ENCODE measurements around the gene PARVB. TPM values are rescaled to one million over a fixed set of nuclear protein-coding genes. Genes with fewer than 3 reads are reported as not detected.

PARVB gene
- total and polyA plus RNA-seq, 4 donors, result 7.9 to 34.6 (median 20.2) TPM

DNA sequence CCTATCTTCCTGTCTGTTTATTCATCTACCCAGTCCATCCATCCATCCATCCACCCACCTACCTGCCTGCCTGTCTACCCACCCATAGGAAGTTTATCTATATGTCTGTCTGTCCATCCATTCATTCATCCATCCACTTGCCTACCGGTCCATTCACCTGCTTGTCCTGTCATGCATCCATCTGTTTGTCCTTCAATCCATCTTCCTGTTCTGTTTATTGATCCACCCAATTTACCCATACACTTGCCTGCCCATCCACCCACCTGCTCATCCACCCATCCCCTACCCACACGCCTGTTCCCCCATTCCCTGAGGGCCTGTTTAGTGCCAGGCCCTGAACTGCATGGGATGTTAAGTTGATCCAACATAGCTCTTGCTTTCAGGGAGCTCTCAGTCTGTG lies 175.1 kb downstream of the PARVB start:
- no peaks in the 10 kb centered on the region for H3K9me3 ChIP-seq (ENCODE audit: control insufficient read depth, low read length)
- H3K27me3 ChIP-seq (ENCODE audit: control insufficient read depth in 1 of 2, insufficient read depth in 2 of 2, low read length in 1 of 2), result no peaks in the 10 kb centered on the region
- H3K27ac ChIP-seq (ENCODE audit: low read depth in 1 of 2, low read length in 2 of 2), result no peak overlapping the region
- DNase-seq (no peak), ATAC-seq (ENCODE audit: low FRiP score) (no peak)
- no peak overlapping the region for H3K4me3 ChIP-seq (ENCODE audit: low read length in 2 of 2)
- H3K36me3 ChIP-seq (ENCODE audit: control insufficient read depth in 1 of 2, insufficient read depth in 2 of 2, low read length in 1 of 2), result no peaks in the 10 kb centered on the region
- intact Hi-C loops (cut with DNase I), result loop anchor here in 1 of 2 donors (10.0 kb wide), 1 partner anchor 56 kb away; no protein-coding TSS in a partner anchor
- no peaks in the 10 kb centered on the region for H3K4me1 ChIP-seq (ENCODE audit: control insufficient read depth in 1 of 2, insufficient read depth in 2 of 2, low read length in 2 of 2)
- WGBS, 2 donors, result 94 to 100% methylated on average over 2 of the region's 2 CpGs

- 96 to 100% methylated on average over 5 of the region's 5 CpGs for WGBS, 2 donors
Measured at GRCh38 chr22:44199866-44200265, 175.8 kb downstream of the PARVB start.

DNA sequence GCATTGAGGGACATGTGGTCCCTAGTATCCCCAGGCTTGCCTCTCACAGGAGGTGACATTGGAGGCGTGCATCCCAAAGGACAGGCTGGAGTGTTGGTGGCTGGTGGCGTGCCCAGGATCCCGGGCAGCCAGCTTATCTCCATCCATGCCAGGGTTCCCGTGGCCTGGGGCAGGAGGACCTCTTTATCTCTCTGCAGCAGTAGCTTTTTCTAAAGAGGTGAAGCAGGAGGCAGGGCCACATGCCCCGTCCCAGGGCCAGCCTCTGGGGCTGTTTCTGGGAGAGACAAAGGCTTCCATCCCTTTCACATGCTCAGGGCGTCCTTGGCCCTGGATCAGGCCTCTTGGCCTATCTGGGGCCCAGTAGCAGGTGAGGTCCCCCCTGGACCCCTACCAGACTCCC lies 176.3 kb downstream of the PARVB start:
- intact Hi-C loops (cut with DNase I), result no loop called here
- Histone ChIP-seq H3K4me1 (ENCODE audit: control insufficient read depth in 1 of 2, insufficient read depth in 2 of 2, low read length in 2 of 2) (no peaks in the 10 kb centered on the region), H3K36me3 (ENCODE audit: control insufficient read depth in 1 of 2, insufficient read depth in 2 of 2, low read length in 1 of 2) (no peaks in the 10 kb centered on the region), H3K27ac (ENCODE audit: low read depth in 1 of 2, low read length in 2 of 2) (no peak overlapping the region), H3K27me3 (ENCODE audit: control insufficient read depth in 1 of 2, insufficient read depth in 2 of 2, low read length in 1 of 2) (no peaks in the 10 kb centered on the region), H3K9me3 (ENCODE audit: control insufficient read depth, low read length) (no peaks in the 10 kb centered on the region), H3K4me3 (ENCODE audit: low read length in 2 of 2) (no peak overlapping the region)
- ATAC-seq (ENCODE audit: low FRiP score) (no peak), DNase-seq (no peak)
- WGBS, 2 donors, result 88 to 91% methylated on average over 6 of the region's 6 CpGs

More at GRCh38 chr22:44199866-44200265, 175.8 kb downstream of the PARVB start:
- intact Hi-C loops (cut with DNase I), result loop anchor here in 1 of 2 donors (10.0 kb wide), 1 partner anchor 55 kb away; no protein-coding TSS in a partner anchor
- Histone ChIP-seq H3K27ac (ENCODE audit: low read depth in 1 of 2, low read length in 2 of 2) (no peak overlapping the region), H3K4me3 (ENCODE audit: low read length in 2 of 2) (no peak overlapping the region), H3K27me3 (ENCODE audit: control insufficient read depth in 1 of 2, insufficient read depth in 2 of 2, low read length in 1 of 2) (no peaks in the 10 kb centered on the region), H3K4me1 (ENCODE audit: control insufficient read depth in 1 of 2, insufficient read depth in 2 of 2, low read length in 2 of 2) (no peaks in the 10 kb centered on the region), H3K9me3 (ENCODE audit: control insufficient read depth, low read length) (no peaks in the 10 kb centered on the region), H3K36me3 (ENCODE audit: control insufficient read depth in 1 of 2, insufficient read depth in 2 of 2, low read length in 1 of 2) (no peaks in the 10 kb centered on the region)
- no peak for ATAC-seq (ENCODE audit: low FRiP score)
- no peak for DNase-seq

GRCh38 chr22:44200855-44201550 lies 176.9 kb downstream of the PARVB start:
- 90 to 92% methylated on average over 17 of the region's 17 CpGs for WGBS, 2 donors
- H3K9me3 ChIP-seq (ENCODE audit: control insufficient read depth, low read length), result no peaks in the 10 kb centered on the region
- H3K27me3 ChIP-seq (ENCODE audit: control insufficient read depth in 1 of 2, insufficient read depth in 2 of 2, low read length in 1 of 2), result no peaks in the 10 kb centered on the region
- peak; percentile 50 to 57 for DNase-seq
- no peaks in the 10 kb centered on the region for H3K36me3 ChIP-seq (ENCODE audit: control insufficient read depth in 1 of 2, insufficient read depth in 2 of 2, low read length in 1 of 2)
- no peak overlapping the region for H3K27ac ChIP-seq (ENCODE audit: low read depth in 1 of 2, low read length in 2 of 2)
- no peak overlapping the region for H3K4me3 ChIP-seq (ENCODE audit: low read length in 2 of 2)
- ATAC-seq (ENCODE audit: low FRiP score), result no peak
- H3K4me1 ChIP-seq (ENCODE audit: control insufficient read depth in 1 of 2, insufficient read depth in 2 of 2, low read length in 2 of 2), result no peaks in the 10 kb centered on the region
- intact Hi-C loops (cut with DNase I), result no loop called here

- Histone ChIP-seq H3K36me3 (ENCODE audit: control insufficient read depth in 1 of 2, insufficient read depth in 2 of 2, low read length in 1 of 2) (no peaks in the 10 kb centered on the region), H3K27me3 (ENCODE audit: control insufficient read depth in 1 of 2, insufficient read depth in 2 of 2, low read length in 1 of 2) (no peaks in the 10 kb centered on the region), H3K9me3 (ENCODE audit: control insufficient read depth, low read length) (no peaks in the 10 kb centered on the region), H3K4me3 (ENCODE audit: low read length in 2 of 2) (no peak overlapping the region), H3K27ac (ENCODE audit: low read depth in 1 of 2, low read length in 2 of 2) (no peak overlapping the region), H3K4me1 (ENCODE audit: control insufficient read depth in 1 of 2, insufficient read depth in 2 of 2, low read length in 2 of 2) (no peaks in the 10 kb centered on the region)
- ATAC-seq (ENCODE audit: low FRiP score) (no peak), DNase-seq (peak; percentile 52 to 66)
- 30 to 35% methylated on average over 12 of the region's 12 CpGs for WGBS, 2 donors
- intact Hi-C loops (cut with DNase I), result no loop called here
Measured at GRCh38 chr22:44201665-44202064, 177.6 kb downstream of the PARVB start.

DNA sequence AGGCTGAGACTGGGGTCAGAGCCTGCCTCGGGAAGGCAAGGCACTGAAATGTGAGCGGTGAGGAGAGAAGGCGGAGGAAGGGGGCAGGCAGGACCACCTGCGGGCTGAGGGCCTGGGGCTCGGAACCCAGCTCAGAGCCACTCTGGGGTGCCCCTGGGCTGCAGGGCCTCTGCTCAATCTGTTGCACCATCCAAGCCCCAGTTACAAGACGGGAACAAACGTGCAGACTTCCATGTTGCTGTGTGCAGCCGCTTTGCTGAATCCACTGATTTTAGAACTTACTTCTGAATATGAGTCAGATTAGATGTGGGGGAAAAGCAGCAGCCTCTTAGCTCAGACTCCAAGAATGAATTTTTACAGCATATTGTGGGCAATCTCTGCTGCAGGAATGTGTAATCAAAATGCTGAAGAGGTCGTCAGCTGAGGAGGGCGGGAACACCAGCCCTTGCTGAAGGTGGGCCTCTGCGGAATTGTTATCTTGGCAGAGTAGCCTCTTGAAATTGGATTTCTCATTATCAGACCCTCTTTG lies 178.2 kb downstream of the PARVB start:
- WGBS, 2 donors, result 43 to 51% methylated on average over 11 of the region's 11 CpGs
- intact Hi-C loops (cut with DNase I), result no loop called here
- DNase-seq (peak in 1 of 2 donors; percentile 39), ATAC-seq (ENCODE audit: low FRiP score) (no peak)
- Histone ChIP-seq H3K4me3 (ENCODE audit: low read length in 2 of 2) (no peak overlapping the region), H3K4me1 (ENCODE audit: control insufficient read depth in 1 of 2, insufficient read depth in 2 of 2, low read length in 2 of 2) (no peaks in the 10 kb centered on the region), H3K36me3 (ENCODE audit: control insufficient read depth in 1 of 2, insufficient read depth in 2 of 2, low read length in 1 of 2) (no peaks in the 10 kb centered on the region), H3K27ac (ENCODE audit: low read depth in 1 of 2, low read length in 2 of 2) (no peak overlapping the region), H3K27me3 (ENCODE audit: control insufficient read depth in 1 of 2, insufficient read depth in 2 of 2, low read length in 1 of 2) (no peaks in the 10 kb centered on the region), H3K9me3 (ENCODE audit: control insufficient read depth, low read length) (no peaks in the 10 kb centered on the region)

DNA sequence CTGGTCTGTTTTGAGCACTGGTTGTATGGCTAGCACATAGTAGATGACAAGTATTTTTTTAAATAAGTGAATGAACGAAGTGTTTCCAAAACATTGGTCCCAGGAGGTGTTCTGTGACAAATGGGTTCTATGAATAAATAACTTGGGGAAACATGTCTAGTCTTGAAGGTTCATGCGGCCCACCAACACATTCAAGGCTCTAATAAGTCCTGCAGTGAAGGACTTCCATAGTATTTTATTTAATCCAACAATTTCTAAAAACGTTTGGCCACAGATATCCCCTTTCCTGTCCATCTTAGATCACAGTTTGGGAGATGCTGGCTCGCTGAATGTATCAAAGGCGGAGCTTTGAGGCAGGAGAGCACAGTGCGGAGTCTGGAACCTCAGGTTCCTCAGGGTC lies 179.1 kb downstream of the PARVB start:
- DNase-seq, result no peak
- no peak overlapping the region for H3K27ac ChIP-seq (ENCODE audit: low read depth in 1 of 2, low read length in 2 of 2)
- WGBS, 2 donors, result 58 to 77% methylated on average over 6 of the region's 6 CpGs
- no peak for ATAC-seq (ENCODE audit: low FRiP score)
- intact Hi-C loops (cut with DNase I), result no loop called here
- H3K4me1 ChIP-seq (ENCODE audit: control insufficient read depth in 1 of 2, insufficient read depth in 2 of 2, low read length in 2 of 2), result no peaks in the 10 kb centered on the region
- no peaks in the 10 kb centered on the region for H3K9me3 ChIP-seq (ENCODE audit: control insufficient read depth, low read length)
- no peaks in the 10 kb centered on the region for H3K27me3 ChIP-seq (ENCODE audit: control insufficient read depth in 1 of 2, insufficient read depth in 2 of 2, low read length in 1 of 2)
- no peaks in the 10 kb centered on the region for H3K36me3 ChIP-seq (ENCODE audit: control insufficient read depth in 1 of 2, insufficient read depth in 2 of 2, low read length in 1 of 2)
- no peak overlapping the region for H3K4me3 ChIP-seq (ENCODE audit: low read length in 2 of 2)

DNA sequence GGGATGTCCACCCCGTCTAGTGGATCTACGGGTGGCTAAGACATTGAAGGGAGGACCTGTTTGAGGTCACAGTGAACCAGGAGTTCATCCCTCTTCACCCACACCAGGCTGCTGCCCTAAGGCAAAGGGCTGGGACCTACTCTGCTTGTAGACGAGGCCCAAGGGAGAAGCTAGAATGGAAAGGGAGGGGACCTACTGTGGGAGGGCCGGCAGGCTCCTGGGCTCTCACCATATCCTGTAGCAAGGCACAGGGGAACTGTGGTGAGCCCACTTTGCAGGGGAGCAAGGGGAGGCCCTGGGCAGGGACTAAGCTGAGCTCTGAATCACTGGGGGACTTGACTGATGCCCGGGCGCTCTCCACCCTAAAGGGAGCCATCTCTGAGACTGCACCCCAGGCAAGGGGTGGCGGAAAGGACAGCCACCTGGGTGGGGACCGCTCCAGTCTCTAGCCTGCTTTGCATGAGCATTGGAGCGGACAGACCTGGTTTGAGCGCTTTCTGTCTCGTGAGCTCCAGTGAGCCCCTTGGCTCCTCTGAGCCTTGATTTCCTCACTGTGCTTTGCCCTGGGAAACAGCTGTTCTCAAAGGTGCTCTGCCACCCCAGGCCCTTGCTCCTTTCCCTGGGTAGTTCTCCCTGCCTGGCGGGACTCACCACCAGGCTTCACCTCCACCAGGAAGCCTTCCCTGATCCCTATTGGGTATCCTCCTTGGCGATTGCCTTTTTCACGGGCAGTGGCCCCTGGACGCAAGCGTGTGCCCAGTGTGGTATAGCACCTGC lies 180.8 kb downstream of the PARVB start:
- Histone ChIP-seq H3K4me3 (ENCODE audit: low read length in 2 of 2) (no peak overlapping the region), H3K27me3 (ENCODE audit: control insufficient read depth in 1 of 2, insufficient read depth in 2 of 2, low read length in 1 of 2) (no peaks in the 10 kb centered on the region), H3K36me3 (ENCODE audit: control insufficient read depth in 1 of 2, insufficient read depth in 2 of 2, low read length in 1 of 2) (no peaks in the 10 kb centered on the region), H3K4me1 (ENCODE audit: control insufficient read depth in 1 of 2, insufficient read depth in 2 of 2, low read length in 2 of 2) (no peaks in the 10 kb centered on the region), H3K27ac (ENCODE audit: low read depth in 1 of 2, low read length in 2 of 2) (no peak overlapping the region), H3K9me3 (ENCODE audit: control insufficient read depth, low read length) (no peaks in the 10 kb centered on the region)
- no peak for DNase-seq
- no peak for ATAC-seq (ENCODE audit: low FRiP score)
- 92 to 95% methylated on average over 16 of the region's 16 CpGs for WGBS, 2 donors
- intact Hi-C loops (cut with DNase I), result no loop called here
